Sigmoid colon (tissue), 4 donors: ENCODE measurements around the gene MARF1.
"Not testable (repeated sequence)": the region's sequence is repeated elsewhere in the genome, so short reads cannot be mapped to it uniquely, and the experiment has no call there.

ENCODE experiments used
- EP300 ChIP-seq, 4 donors: sonication (generic); formaldehyde crosslinking; IDR thresholded peaks; one replicate each; pipeline ENCODE4 v1.6.1; 2017; ENCODE audit warnings: antibody characterized with exemption in 4 of 4
- POLR2A ChIP-seq, 2 donors: fragments of 450-650 bp; IDR thresholded peaks; one replicate each; pipeline ENCODE4 v1.6.1; 2016; ENCODE audit warnings: antibody characterized with exemption in 2 of 2, mild to moderate bottlenecking in 2 of 2, moderate library complexity in 2 of 2
- TF ChIP-seq, protein P1 (sequence below), 4 experiments: fragments of 450-650 bp in 3 of 4; fragments of 200-600 bp in 1 of 4; IDR thresholded peaks; one replicate each; pipeline ENCODE4 v1.5.1; 2016 to 2019; ENCODE audit warnings: antibody characterized with exemption in 4 of 4, mild to moderate bottlenecking in 3 of 4, moderate library complexity in 2 of 4

DNA sequence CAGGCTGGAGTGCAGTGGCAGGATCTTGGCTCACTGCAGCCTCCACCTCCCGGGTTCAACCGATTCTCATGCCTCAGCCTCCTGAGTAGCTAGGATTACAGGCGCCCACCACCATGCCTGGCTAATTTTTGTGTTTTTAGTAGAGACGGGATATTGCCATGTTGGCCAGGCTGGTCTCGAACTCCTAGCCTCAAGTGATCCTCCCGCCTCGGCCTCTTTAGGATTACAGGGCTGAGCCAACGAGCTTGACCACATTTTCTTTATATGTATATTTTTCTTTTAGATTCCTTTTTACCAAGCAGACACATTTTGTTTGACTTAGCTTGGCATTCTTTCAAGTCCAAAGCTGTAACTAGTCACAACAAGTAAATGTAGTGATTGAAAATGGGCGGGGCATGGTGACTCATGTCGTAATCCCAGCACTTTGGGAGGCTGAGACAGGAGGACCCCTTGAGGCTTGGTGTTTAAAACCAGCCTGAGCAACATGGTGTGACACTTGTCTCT lies 2.1 kb upstream of the MARF1 start:
- TF ChIP-seq, protein P1, sequence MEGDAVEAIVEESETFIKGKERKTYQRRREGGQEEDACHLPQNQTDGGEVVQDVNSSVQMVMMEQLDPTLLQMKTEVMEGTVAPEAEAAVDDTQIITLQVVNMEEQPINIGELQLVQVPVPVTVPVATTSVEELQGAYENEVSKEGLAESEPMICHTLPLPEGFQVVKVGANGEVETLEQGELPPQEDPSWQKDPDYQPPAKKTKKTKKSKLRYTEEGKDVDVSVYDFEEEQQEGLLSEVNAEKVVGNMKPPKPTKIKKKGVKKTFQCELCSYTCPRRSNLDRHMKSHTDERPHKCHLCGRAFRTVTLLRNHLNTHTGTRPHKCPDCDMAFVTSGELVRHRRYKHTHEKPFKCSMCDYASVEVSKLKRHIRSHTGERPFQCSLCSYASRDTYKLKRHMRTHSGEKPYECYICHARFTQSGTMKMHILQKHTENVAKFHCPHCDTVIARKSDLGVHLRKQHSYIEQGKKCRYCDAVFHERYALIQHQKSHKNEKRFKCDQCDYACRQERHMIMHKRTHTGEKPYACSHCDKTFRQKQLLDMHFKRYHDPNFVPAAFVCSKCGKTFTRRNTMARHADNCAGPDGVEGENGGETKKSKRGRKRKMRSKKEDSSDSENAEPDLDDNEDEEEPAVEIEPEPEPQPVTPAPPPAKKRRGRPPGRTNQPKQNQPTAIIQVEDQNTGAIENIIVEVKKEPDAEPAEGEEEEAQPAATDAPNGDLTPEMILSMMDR (IDR thresholded peaks at IDR 0.05): not testable (repeated sequence)
- TF ChIP-seq EP300, POLR2A (IDR thresholded peaks at IDR 0.05): not testable (repeated sequence)
